GM06990 (cell line): ENCODE data around the gene GPR161.

ENCODE experiments used
- DNase-seq: peaks from one replicate; pipeline ENCODE4 v3.0.0-alpha.2; 2011; ENCODE audit not compliant: insufficient read length; ENCODE audit errors: extremely low read depth
- H3K27me3 ChIP-seq: replicated peaks from 2 replicates; pipeline ENCODE4 v1.6.0; 2011; ENCODE audit warnings: low read length; ENCODE audit not compliant: control insufficient read depth, insufficient read depth
- H3K36me3 ChIP-seq: 2 replicates; pipeline ENCODE4 v1.5.1; 2011; ENCODE audit warnings: low read length; ENCODE audit not compliant: control insufficient read depth, insufficient read depth
- H3K4me3 ChIP-seq: replicated peaks from 2 replicates; pipeline ENCODE4 v1.5.1; 2011; ENCODE audit warnings: low read depth, mild to moderate bottlenecking, control low read depth, low read length
- TF ChIP-seq, protein P1 (sequence below): IDR thresholded peaks from 2 replicates; pipeline ENCODE4 v1.5.1; 2011; ENCODE audit warnings: low read length, control low read depth, mild to moderate bottlenecking, inconsistent platforms; ENCODE audit not compliant: insufficient read depth, poor library complexity, severe bottlenecking

The GPR161 gene

DNA sequence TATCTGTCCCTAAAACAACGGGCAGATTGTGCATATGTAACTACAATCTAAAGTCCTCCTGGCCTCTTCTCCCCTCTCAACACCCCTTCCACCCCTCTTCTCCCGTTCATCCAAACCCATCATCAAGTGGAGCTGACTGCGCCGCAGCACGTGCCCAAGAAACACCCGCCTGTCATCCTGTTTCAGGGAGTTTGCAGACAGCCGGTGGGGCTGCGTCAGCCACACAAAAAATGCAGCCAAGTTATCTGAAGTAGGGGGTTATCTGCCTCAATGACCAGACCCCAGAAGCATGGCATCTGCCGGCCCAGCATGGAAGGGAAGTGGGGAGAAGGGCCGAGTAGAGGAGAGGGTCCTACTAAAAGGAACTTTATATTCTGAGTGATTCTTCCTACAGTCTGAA, 49.0 kb downstream of the GPR161 start:
- TF ChIP-seq, protein P1, sequence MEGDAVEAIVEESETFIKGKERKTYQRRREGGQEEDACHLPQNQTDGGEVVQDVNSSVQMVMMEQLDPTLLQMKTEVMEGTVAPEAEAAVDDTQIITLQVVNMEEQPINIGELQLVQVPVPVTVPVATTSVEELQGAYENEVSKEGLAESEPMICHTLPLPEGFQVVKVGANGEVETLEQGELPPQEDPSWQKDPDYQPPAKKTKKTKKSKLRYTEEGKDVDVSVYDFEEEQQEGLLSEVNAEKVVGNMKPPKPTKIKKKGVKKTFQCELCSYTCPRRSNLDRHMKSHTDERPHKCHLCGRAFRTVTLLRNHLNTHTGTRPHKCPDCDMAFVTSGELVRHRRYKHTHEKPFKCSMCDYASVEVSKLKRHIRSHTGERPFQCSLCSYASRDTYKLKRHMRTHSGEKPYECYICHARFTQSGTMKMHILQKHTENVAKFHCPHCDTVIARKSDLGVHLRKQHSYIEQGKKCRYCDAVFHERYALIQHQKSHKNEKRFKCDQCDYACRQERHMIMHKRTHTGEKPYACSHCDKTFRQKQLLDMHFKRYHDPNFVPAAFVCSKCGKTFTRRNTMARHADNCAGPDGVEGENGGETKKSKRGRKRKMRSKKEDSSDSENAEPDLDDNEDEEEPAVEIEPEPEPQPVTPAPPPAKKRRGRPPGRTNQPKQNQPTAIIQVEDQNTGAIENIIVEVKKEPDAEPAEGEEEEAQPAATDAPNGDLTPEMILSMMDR: no peak
- no peak overlapping the region for H3K4me3 ChIP-seq
- H3K36me3 ChIP-seq: no peaks in the 10 kb centered on the region
- no peak for DNase-seq
- H3K27me3 ChIP-seq: no peaks in the 10 kb centered on the region

DNA sequence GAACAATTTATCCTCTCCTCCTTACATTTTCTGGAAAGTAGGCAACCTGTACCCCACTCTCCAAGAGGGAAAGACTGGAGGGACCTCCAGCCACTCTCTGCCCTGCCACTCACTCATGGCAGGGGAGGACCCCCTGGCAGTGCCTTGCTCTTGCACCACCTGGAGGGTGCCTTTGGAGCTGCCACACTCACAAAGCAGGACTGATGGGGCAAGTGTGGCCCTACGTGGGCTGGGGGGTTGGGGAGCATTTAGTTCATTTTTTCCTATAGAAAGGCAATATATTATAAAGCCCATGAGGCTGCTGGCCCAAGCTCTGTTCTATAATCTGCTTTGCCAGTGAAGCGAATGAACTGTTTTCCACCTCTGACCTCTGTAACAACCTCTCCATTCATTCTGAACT, 50.3 kb downstream of the GPR161 start:
- H3K27me3 ChIP-seq: no peaks in the 10 kb centered on the region
- no peak overlapping the region for H3K4me3 ChIP-seq
- TF ChIP-seq, protein P1: no peak
- H3K36me3 ChIP-seq: no peaks in the 10 kb centered on the region
- no peak for DNase-seq

GRCh38 chr1:168085401-168085872, 51.3 kb downstream of the GPR161 start:
- no peaks in the 10 kb centered on the region for H3K36me3 ChIP-seq
- no peaks in the 10 kb centered on the region for H3K27me3 ChIP-seq
- no peak overlapping the region for H3K4me3 ChIP-seq
- TF ChIP-seq, protein P1: no peak
- no peak for DNase-seq

GRCh38 chr1:168084396-168085231, 52.1 kb downstream of the GPR161 start:
- TF ChIP-seq, protein P1: peak; percentile 90
- peak; percentile 47 for DNase-seq
- no peak overlapping the region for H3K4me3 ChIP-seq

DNA sequence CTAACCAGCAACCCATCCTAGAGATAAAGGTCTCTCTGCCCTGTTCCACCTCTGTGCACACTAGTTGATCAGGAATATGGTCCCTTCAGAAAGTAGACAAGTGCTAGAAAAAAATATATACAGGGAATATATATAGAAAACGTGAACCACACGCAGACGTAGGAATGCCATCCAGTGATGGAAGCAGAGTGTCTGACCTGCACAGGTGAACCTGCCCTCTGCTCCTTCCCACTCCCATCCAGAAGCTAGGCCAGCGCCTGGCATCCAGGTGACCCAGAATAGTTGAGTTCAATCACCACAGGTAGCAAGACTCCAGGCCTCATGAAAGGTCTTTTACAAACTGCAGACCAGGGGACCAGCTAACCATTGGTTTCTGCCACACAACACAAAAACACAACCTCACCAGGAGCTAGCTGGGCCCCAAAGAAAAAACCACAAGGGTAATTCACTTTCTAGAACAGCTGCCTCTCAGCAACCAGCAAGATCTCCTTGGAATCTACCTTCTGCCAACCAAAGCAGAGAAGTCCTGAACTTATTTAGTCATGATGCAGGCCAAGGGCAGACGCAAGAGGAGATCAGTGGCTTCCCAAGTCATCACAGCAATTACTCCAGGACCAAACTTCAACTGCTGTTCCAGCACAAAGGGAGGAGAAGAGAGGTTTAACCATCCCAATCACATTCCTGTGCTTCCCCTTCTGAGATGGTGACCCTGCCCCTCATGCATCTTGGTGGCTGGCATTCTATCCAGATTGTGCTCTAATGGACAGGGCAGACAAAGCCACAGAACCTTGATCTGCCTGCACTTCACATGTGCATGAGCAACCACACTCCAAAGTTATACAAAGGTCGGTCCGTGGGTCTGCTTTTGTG, 53.0 kb downstream of the GPR161 start:
- no peak for DNase-seq
- TF ChIP-seq, protein P1: no peak
- H3K36me3 ChIP-seq: peaks cover 1% of the 10 kb centered on the region; the same call in 1 of the 2 replicates
- no peak overlapping the region for H3K4me3 ChIP-seq
- H3K27me3 ChIP-seq: no peaks in the 10 kb centered on the region

More at GRCh38 chr1:168084396-168085231, 52.1 kb downstream of the GPR161 start:
- Histone ChIP-seq H3K27me3 (no peaks in the 10 kb centered on the region), H3K36me3 (no peaks in the 10 kb centered on the region)
